ENCODE measurements around the gene TMED9.

GRCh38 chr5:177606071-177607051 lies 14.4 kb downstream of the TMED9 start:
- no peak for TF ChIP-seq CTCF (IDR thresholded peaks at IDR 0.05)
- no peak for TF ChIP-seq POLR2A (IDR thresholded peaks at IDR 0.05)

Measured in tibial nerve (tissue), 3 donors.